BE2C (cell line): ENCODE data around the gene ACAD8.
A peak's percentile ranks its signal among the peaks of the same experiment; 100 is the strongest.

Experiments
- DNase-seq: peaks from one replicate; pipeline ENCODE4 v3.0.0-alpha.2; 2020
- H3K27me3 ChIP-seq: fragments of 250-450 bp; sonication (Bioruptor Pico); 2 replicates; pipeline ENCODE4 v1.5.1; 2020; ENCODE audit warnings: mild to moderate bottlenecking
- H3K36me3 ChIP-seq: fragments of 250-450 bp; sonication (Bioruptor Pico); 2 replicates; pipeline ENCODE4 v1.5.1; 2020; ENCODE audit warnings: mild to moderate bottlenecking
- H3K4me1 ChIP-seq: fragments of 250-450 bp; sonication (Bioruptor Pico); 2 replicates; pipeline ENCODE4 v1.5.1; 2020
- H3K4me3 ChIP-seq: 2 replicates; pipeline ENCODE4 v1.5.1; 2011; ENCODE audit warnings: low read depth, low read length
- H3K9me3 ChIP-seq: fragments of 250-450 bp; sonication (Bioruptor Pico); 2 replicates; pipeline ENCODE4 v1.5.1; 2020
- CTCF ChIP-seq: IDR thresholded peaks from 2 replicates; pipeline ENCODE4 v1.5.1; 2012; ENCODE audit warnings: mild to moderate bottlenecking, low read depth, low read length

The ACAD8 gene

GRCh38 chr11:134236834-134237556 lies 16.4 kb upstream of the ACAD8 start:
- Histone ChIP-seq H3K27me3 (no peaks in the 10 kb centered on the region), H3K36me3 (peaks cover 39% of the 10 kb centered on the region), H3K4me3 (no peak overlapping the region), H3K9me3 (no peaks in the 10 kb centered on the region), H3K4me1 (peaks cover 8% of the 10 kb centered on the region; the same call in 1 of the 2 replicates)
- no peak for DNase-seq
- TF ChIP-seq CTCF, result no peak

GRCh38 chr11:134237557-134237922 lies 15.8 kb upstream of the ACAD8 start:
- Histone ChIP-seq H3K9me3 (no peaks in the 10 kb centered on the region), H3K4me3 (no peak overlapping the region), H3K36me3 (peaks cover 41% of the 10 kb centered on the region), H3K4me1 (peaks cover 5% of the 10 kb centered on the region; the same call in 1 of the 2 replicates), H3K27me3 (no peaks in the 10 kb centered on the region)
- no peak for TF ChIP-seq CTCF
- no peak for DNase-seq

- H3K36me3 ChIP-seq, result peaks cover 55% of the 10 kb centered on the region
- no peak for TF ChIP-seq CTCF
Measured at GRCh38 chr11:134238956-134239355, 14.4 kb upstream of the ACAD8 start.

GRCh38 chr11:134240592-134240991 lies 12.8 kb upstream of the ACAD8 start:
- no peak overlapping the region for H3K4me3 ChIP-seq
- no peaks in the 10 kb centered on the region for H3K9me3 ChIP-seq
- H3K36me3 ChIP-seq, result peaks cover 61% of the 10 kb centered on the region
- H3K4me1 ChIP-seq, result no peaks in the 10 kb centered on the region
- no peaks in the 10 kb centered on the region for H3K27me3 ChIP-seq
- TF ChIP-seq CTCF, result no peak
- no peak for DNase-seq

More at GRCh38 chr11:134238956-134239355, 14.4 kb upstream of the ACAD8 start:
- no peaks in the 10 kb centered on the region for H3K9me3 ChIP-seq
- DNase-seq, result peak; percentile 42
- no peaks in the 10 kb centered on the region for H3K4me1 ChIP-seq
- H3K4me3 ChIP-seq, result no peak overlapping the region
- no peaks in the 10 kb centered on the region for H3K27me3 ChIP-seq

- H3K4me1 ChIP-seq, result no peaks in the 10 kb centered on the region
- peaks cover 54% of the 10 kb centered on the region for H3K36me3 ChIP-seq
- TF ChIP-seq CTCF, result no peak
- no peaks in the 10 kb centered on the region for H3K9me3 ChIP-seq
- no peaks in the 10 kb centered on the region for H3K27me3 ChIP-seq
- H3K4me3 ChIP-seq, result no peak overlapping the region
- no peak for DNase-seq
Measured at GRCh38 chr11:134242376-134242775, 11.0 kb upstream of the ACAD8 start.

- H3K4me1 ChIP-seq, result no peaks in the 10 kb centered on the region
- H3K9me3 ChIP-seq, result no peaks in the 10 kb centered on the region
- H3K4me3 ChIP-seq, result no peak overlapping the region
- peaks cover 66% of the 10 kb centered on the region for H3K36me3 ChIP-seq
- TF ChIP-seq CTCF, result no peak
- no peak for DNase-seq
- no peaks in the 10 kb centered on the region for H3K27me3 ChIP-seq
Measured at GRCh38 chr11:134243913-134244312, 9.5 kb upstream of the ACAD8 start.
